Ovary (tissue), 9 donors: ENCODE results near the gene TBL1Y. TPM values are rescaled to one million over a fixed set of nuclear protein-coding genes. Genes with fewer than 3 reads are reported as not detected.

Source experiments
- DNase-seq, 5 donors: peaks; one replicate each; pipeline ENCODE4 v3.0.0-alpha.2; 2019 to 2020
- H3K27ac ChIP-seq, 2 donors: fragments of 200-600 bp; one replicate each; pipeline versions ENCODE4 v1.5.1 to v1.8.0; 2019 to 2022
- H3K27me3 ChIP-seq: fragments of 200-600 bp; one replicate; pipeline ENCODE4 v1.8.0; 2022
- H3K36me3 ChIP-seq: fragments of 200-600 bp; sonication (generic); one replicate; pipeline ENCODE4 v1.5.1; 2019
- H3K4me1 ChIP-seq: one replicate; pipeline ENCODE4 v1.8.1; 2013; ENCODE audit warnings: mild to moderate bottlenecking, moderate library complexity; ENCODE audit not compliant: insufficient read depth
- H3K4me3 ChIP-seq: fragments of 200-600 bp; sonication (generic); one replicate; pipeline ENCODE4 v1.5.1; 2017
- H3K9me3 ChIP-seq, 2 donors: fragments of 200-600 bp in 1 of 2; sonication (generic) in 1 of 2; one replicate each; pipeline versions ENCODE4 v1.5.1 to v1.8.1; 2013 to 2019; ENCODE audit warnings: mild to moderate bottlenecking in 1 of 2, moderate library complexity in 1 of 2
- EP300 ChIP-seq: sonication (generic); formaldehyde crosslinking; IDR thresholded peaks from one replicate; pipeline ENCODE4 v1.6.1; 2017; ENCODE audit warnings: antibody characterized with exemption
- POLR2A ChIP-seq: fragments of 450-650 bp; IDR thresholded peaks from one replicate; pipeline ENCODE4 v1.6.1; 2017; ENCODE audit warnings: antibody characterized with exemption, mild to moderate bottlenecking, moderate library complexity
- WGBS, 3 donors: extraction: QIAGEN DNeasy Blood & Tissue Kit in 1 of 3; methylation state at CpG; one replicate each; pipeline versions ENCODE4 v1.1.5 to v1.1.7; 2013 to 2017; 5-methylcytosine and 5-hydroxymethylcytosine counted together
- intact Hi-C, 4 donors: fragments of 100-400 bp; cut with DNase I; formaldehyde crosslinking; loops; one replicate each; pipeline versions ENCODE4 v1.11.0 to v1.15.1; 2022 to 2023
- polyA plus RNA-seq, 2 donors: library from polyadenylated mRNA; stranded (reverse); fragments of 200-250 nt in 1 of 2; fragments of 350-450 nt in 1 of 2; fragmentation: Illumina TruSeq in 1 of 2; extraction: RNeasy Lipid Tissue Mini Kit (QIAGEN cat#74804) in 1 of 2; gene quantifications; one replicate each; pipeline ENCODE4 v1.2.3, GENCODE V29; 2013 to 2014
- total RNA-seq, 7 donors: library from RNA; depleted of rRNA in 2 of 7; stranded (reverse); fragments of >200 nt in 2 of 7; fragmentation: NEBNext Ultra II Directional in 3 of 7; extraction: Animal tissue kit (Norgen Biotek cat#: 25700) in 3 of 7; gene quantifications; one replicate each; pipeline versions ENCODE4 v1.1.0 to v1.2.4, GENCODE V29; 2016 to 2023
- TF ChIP-seq, protein P1 (sequence below), 3 donors: fragments of 450-650 bp in 2 of 3; fragments of 200-600 bp in 1 of 3; IDR thresholded peaks; one replicate each; pipeline versions ENCODE4 v1.5.1 to v1.8.0; 2016 to 2022; ENCODE audit warnings: antibody characterized with exemption in 3 of 3, mild to moderate bottlenecking in 1 of 3
- donor health status: DM: no; HTN: no; CAD: no; lungs with moderate emphysema.
- donor health status: DM: no; HTN: no; CAD: no.
- donor health status: Bipolar disorder and iron deficiency.
- donor health status: DM: yes; HTN: yes; CAD: no.
- donor health status: DM: no; HTN: no; CAD: no.
- donor health status: DM: yes; HTN: yes; CAD: no.

Gene TBL1Y
- total and polyA plus RNA-seq, 9 donors, result not detected

GRCh38 chrY:7002581-7002980, 92.1 kb downstream of the TBL1Y start:
- H3K9me3 ChIP-seq, result no peaks in the 10 kb centered on the region
- intact Hi-C loops, result no loop called here
- no peak overlapping the region for H3K27ac ChIP-seq
- DNase-seq, result no peak
- no peak overlapping the region for H3K4me3 ChIP-seq
- TF ChIP-seq POLR2A, result no peak
- no peak for TF ChIP-seq EP300
- TF ChIP-seq, protein P1, sequence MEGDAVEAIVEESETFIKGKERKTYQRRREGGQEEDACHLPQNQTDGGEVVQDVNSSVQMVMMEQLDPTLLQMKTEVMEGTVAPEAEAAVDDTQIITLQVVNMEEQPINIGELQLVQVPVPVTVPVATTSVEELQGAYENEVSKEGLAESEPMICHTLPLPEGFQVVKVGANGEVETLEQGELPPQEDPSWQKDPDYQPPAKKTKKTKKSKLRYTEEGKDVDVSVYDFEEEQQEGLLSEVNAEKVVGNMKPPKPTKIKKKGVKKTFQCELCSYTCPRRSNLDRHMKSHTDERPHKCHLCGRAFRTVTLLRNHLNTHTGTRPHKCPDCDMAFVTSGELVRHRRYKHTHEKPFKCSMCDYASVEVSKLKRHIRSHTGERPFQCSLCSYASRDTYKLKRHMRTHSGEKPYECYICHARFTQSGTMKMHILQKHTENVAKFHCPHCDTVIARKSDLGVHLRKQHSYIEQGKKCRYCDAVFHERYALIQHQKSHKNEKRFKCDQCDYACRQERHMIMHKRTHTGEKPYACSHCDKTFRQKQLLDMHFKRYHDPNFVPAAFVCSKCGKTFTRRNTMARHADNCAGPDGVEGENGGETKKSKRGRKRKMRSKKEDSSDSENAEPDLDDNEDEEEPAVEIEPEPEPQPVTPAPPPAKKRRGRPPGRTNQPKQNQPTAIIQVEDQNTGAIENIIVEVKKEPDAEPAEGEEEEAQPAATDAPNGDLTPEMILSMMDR (IDR thresholded peaks at IDR 0.05), result no peak
- no CpG with 5 or more reads among the region's 3 CpGs for WGBS, 3 donors
- H3K36me3 ChIP-seq, result no peaks in the 10 kb centered on the region
- H3K4me1 ChIP-seq, result no peaks in the 10 kb centered on the region
- H3K27me3 ChIP-seq, result no peaks in the 10 kb centered on the region

GRCh38 chrY:7007911-7008310, 97.4 kb downstream of the TBL1Y start:
- TF ChIP-seq POLR2A (no peak), EP300 (no peak)
- TF ChIP-seq, protein P1 (IDR thresholded peaks at IDR 0.05), result no peak
- WGBS, 3 donors, result no CpG with 5 or more reads among the region's 1 CpG
- no peaks in the 10 kb centered on the region for H3K4me1 ChIP-seq
- no peak for DNase-seq
- no peaks in the 10 kb centered on the region for H3K9me3 ChIP-seq
- no peaks in the 10 kb centered on the region for H3K27me3 ChIP-seq
- intact Hi-C loops, result no loop called here
- no peak overlapping the region for H3K27ac ChIP-seq
- no peak overlapping the region for H3K4me3 ChIP-seq
- no peaks in the 10 kb centered on the region for H3K36me3 ChIP-seq

- H3K9me3 ChIP-seq, result no peaks in the 10 kb centered on the region
- intact Hi-C loops, result no loop called here
- no peak overlapping the region for H3K4me3 ChIP-seq
- H3K27me3 ChIP-seq, result no peaks in the 10 kb centered on the region
- no CpG with 5 or more reads among the region's 6 CpGs for WGBS, 3 donors
- no peak for DNase-seq
- H3K36me3 ChIP-seq, result no peaks in the 10 kb centered on the region
- H3K27ac ChIP-seq, result no peak overlapping the region
- H3K4me1 ChIP-seq, result no peaks in the 10 kb centered on the region
- TF ChIP-seq EP300 (no peak), POLR2A (no peak)
- TF ChIP-seq, protein P1 (IDR thresholded peaks at IDR 0.05), result no peak
Measured at GRCh38 chrY:7008578-7009355, 98.3 kb downstream of the TBL1Y start.

GRCh38 chrY:7013051-7013450, 102.6 kb downstream of the TBL1Y start:
- no peaks in the 10 kb centered on the region for H3K9me3 ChIP-seq
- H3K36me3 ChIP-seq, result no peaks in the 10 kb centered on the region
- no peak overlapping the region for H3K4me3 ChIP-seq
- TF ChIP-seq POLR2A (no peak), EP300 (no peak)
- TF ChIP-seq, protein P1 (IDR thresholded peaks at IDR 0.05), result no peak
- H3K4me1 ChIP-seq, result no peaks in the 10 kb centered on the region
- WGBS, 3 donors, result no CpG with 5 or more reads among the region's 2 CpGs
- DNase-seq, result no peak
- no peak overlapping the region for H3K27ac ChIP-seq
- intact Hi-C loops, result no loop called here
- H3K27me3 ChIP-seq, result no peaks in the 10 kb centered on the region
